HEK293T (cell line): ENCODE measurements around the gene CNTN5.

ENCODE experiments used
- BHLHE40 ChIP-seq: fragments of 450-650 bp; IDR thresholded peaks from 2 replicates; pipeline ENCODE4 v1.6.1; 2016; ENCODE audit warnings: mild to moderate bottlenecking, moderate library complexity, borderline replicate concordance
- FOXA1 ChIP-seq: fragments of 450-650 bp; IDR thresholded peaks from 2 replicates; pipeline ENCODE4 v1.6.1; 2016; ENCODE audit warnings: mild to moderate bottlenecking
- HDGF ChIP-seq: fragments of 450-650 bp; IDR thresholded peaks from 2 replicates; pipeline ENCODE4 v1.6.1; 2017; ENCODE audit warnings: antibody characterized with exemption, borderline replicate concordance
- LEF1 ChIP-seq: fragments of 450-650 bp; IDR thresholded peaks from 2 replicates; pipeline ENCODE4 v1.6.1; 2017; ENCODE audit warnings: mild to moderate bottlenecking, borderline replicate concordance
- NFRKB ChIP-seq: fragments of 450-650 bp; IDR thresholded peaks from 2 replicates; pipeline ENCODE4 v1.6.1; 2016; ENCODE audit warnings: mild to moderate bottlenecking, moderate library complexity
- SP1 ChIP-seq: fragments of 450-650 bp; IDR thresholded peaks from 2 replicates; pipeline ENCODE4 v1.6.1; 2017
- SUZ12 ChIP-seq: fragments of 450-650 bp; IDR thresholded peaks from 2 replicates; pipeline ENCODE4 v1.6.1; 2016; ENCODE audit warnings: mild to moderate bottlenecking
- TF ChIP-seq, protein P1 (sequence below): fragments of 450-650 bp; IDR thresholded peaks from 2 replicates; pipeline ENCODE4 v1.6.1; 2016

DNA sequence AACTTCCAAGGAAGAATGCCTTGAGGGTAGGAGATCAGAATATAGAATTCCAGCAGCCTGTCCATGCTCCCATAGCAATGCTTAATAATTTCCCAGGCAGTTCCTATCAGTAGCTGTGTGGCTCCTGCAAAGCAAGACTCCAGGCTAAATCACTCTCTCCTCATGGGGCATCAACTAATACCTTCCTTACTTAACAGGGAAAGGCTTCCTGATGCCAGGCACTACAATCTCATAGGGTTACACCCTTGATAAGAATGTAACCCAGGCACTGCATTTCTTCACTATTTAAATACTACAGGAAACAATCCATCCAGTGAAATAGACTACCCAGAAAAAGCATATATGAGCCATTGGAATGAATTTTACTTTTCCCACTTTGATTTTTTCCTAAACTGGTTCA, 1051.4 kb downstream of the CNTN5 start:
- TF ChIP-seq, protein P1, sequence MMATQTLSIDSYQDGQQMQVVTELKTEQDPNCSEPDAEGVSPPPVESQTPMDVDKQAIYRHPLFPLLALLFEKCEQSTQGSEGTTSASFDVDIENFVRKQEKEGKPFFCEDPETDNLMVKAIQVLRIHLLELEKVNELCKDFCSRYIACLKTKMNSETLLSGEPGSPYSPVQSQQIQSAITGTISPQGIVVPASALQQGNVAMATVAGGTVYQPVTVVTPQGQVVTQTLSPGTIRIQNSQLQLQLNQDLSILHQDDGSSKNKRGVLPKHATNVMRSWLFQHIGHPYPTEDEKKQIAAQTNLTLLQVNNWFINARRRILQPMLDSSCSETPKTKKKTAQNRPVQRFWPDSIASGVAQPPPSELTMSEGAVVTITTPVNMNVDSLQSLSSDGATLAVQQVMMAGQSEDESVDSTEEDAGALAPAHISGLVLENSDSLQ: no peak
- TF ChIP-seq BHLHE40: no peak
- no peak for TF ChIP-seq NFRKB
- no peak for TF ChIP-seq LEF1
- TF ChIP-seq SUZ12: no peak
- TF ChIP-seq FOXA1: no peak
- no peak for TF ChIP-seq HDGF
- no peak for TF ChIP-seq SP1
